Transverse colon (tissue), 4 donors: Measurements from ENCODE around the gene BBS1.

ENCODE experiments used
- EP300 ChIP-seq: sonication (generic); formaldehyde crosslinking; IDR thresholded peaks from one replicate; pipeline ENCODE4 v1.6.1; 2017; ENCODE audit warnings: antibody characterized with exemption, low read depth
- POLR2AphosphoS5 ChIP-seq, 3 donors: sonication (generic); formaldehyde crosslinking; IDR thresholded peaks; one replicate each; pipeline ENCODE4 v1.6.1; 2016; ENCODE audit warnings: antibody characterized with exemption in 3 of 3
- TF ChIP-seq, protein P1 (sequence below), 5 experiments: fragments of 200-600 bp in 3 of 5; fragments of 450-650 bp in 2 of 5; sonication (generic) in 3 of 5; IDR thresholded peaks; 1 replicate in 2 of 5; 2 replicates in 3 of 5; pipeline ENCODE4 v1.5.1; 2016 to 2017; ENCODE audit warnings: antibody characterized with exemption in 5 of 5, inconsistent platforms in 3 of 5, mild to moderate bottlenecking in 2 of 5, moderate library complexity in 1 of 5

DNA sequence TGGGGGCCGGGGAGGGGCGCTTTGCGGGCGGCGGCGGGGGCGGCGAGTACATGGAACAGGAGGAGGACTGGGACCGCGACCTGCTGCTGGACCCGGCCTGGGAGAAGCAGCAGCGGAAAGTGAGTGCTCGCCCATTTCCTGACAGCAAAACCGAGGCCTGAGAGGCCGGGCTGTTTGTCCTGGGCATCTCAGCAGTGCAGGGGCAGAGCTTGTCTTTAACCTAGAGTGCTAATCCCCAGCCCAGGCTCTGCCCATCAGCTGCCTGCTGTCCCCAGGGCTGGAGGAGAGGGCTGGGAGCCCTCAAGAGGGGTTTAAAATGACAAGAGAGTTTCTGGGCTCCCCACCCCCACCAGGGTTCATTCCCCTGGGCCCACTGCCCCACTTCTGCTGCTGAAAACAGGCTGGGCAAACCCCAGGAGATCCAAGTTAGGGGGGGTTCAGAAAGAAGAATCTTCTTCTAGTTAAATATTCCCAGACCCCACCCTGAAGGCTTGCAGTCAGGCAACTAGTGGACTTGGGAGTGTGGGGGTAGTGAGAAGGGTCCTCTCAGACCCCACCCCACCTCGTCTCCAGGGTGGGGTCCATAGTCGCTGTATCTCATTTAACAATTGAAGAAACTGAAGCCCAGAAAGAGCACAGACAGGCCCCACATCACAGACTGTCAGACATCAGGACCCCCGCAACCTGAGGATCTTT is 36.7 kb downstream of the BBS1 start:
- TF ChIP-seq, protein P1, sequence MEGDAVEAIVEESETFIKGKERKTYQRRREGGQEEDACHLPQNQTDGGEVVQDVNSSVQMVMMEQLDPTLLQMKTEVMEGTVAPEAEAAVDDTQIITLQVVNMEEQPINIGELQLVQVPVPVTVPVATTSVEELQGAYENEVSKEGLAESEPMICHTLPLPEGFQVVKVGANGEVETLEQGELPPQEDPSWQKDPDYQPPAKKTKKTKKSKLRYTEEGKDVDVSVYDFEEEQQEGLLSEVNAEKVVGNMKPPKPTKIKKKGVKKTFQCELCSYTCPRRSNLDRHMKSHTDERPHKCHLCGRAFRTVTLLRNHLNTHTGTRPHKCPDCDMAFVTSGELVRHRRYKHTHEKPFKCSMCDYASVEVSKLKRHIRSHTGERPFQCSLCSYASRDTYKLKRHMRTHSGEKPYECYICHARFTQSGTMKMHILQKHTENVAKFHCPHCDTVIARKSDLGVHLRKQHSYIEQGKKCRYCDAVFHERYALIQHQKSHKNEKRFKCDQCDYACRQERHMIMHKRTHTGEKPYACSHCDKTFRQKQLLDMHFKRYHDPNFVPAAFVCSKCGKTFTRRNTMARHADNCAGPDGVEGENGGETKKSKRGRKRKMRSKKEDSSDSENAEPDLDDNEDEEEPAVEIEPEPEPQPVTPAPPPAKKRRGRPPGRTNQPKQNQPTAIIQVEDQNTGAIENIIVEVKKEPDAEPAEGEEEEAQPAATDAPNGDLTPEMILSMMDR (IDR thresholded peaks at IDR 0.05): no peak
- TF ChIP-seq POLR2AphosphoS5 (IDR thresholded peaks at IDR 0.05) (no peak), EP300 (no peak)
